M059J (cell line): ENCODE measurements around the gene NR1H2. TPM values are rescaled to one million over a fixed set of nuclear protein-coding genes. Genes with fewer than 3 reads are reported as not detected.

Source experiments
- DNase-seq: peaks from one replicate; pipeline ENCODE4 v3.0.0-alpha.2; 2012; ENCODE audit warnings: low read depth
- total RNA-seq: library from RNA; depleted of rRNA; stranded (reverse); fragments of >200 nt; shearing (Covaris generic); gene quantifications from 2 replicates; pipeline ENCODE4 v1.2.3, GENCODE V29; 2014

Gene NR1H2
- total RNA-seq, 1 experiment from 2014 or later = 116 TPM

GRCh38 chr19:50401605-50402450, 25.6 kb downstream of the NR1H2 start:
- DNase-seq = no peak

- DNase-seq = no peak
Observed at GRCh38 chr19:50402544-50403301, 26.5 kb downstream of the NR1H2 start.

GRCh38 chr19:50406156-50406820, 30.0 kb downstream of the NR1H2 start:
- DNase-seq = no peak

- no peak for DNase-seq
Observed at GRCh38 chr19:50406829-50407228, 30.6 kb downstream of the NR1H2 start.

- DNase-seq = no peak
Observed at GRCh38 chr19:50409347-50409746, 33.1 kb downstream of the NR1H2 start.

- no peak for DNase-seq
Observed at GRCh38 chr19:50410109-50410508, 33.9 kb downstream of the NR1H2 start.

GRCh38 chr19:50412419-50412818, 36.2 kb downstream of the NR1H2 start:
- no peak for DNase-seq

- DNase-seq = no peak
Observed at GRCh38 chr19:50413096-50413495, 36.8 kb downstream of the NR1H2 start.

- DNase-seq = no peak
Observed at GRCh38 chr19:50413531-50413930, 37.3 kb downstream of the NR1H2 start.

- DNase-seq = no peak
Observed at GRCh38 chr19:50414864-50415660, 38.8 kb downstream of the NR1H2 start.

- no peak for DNase-seq
Observed at GRCh38 chr19:50415661-50416033, 39.4 kb downstream of the NR1H2 start.

- no peak for DNase-seq
Observed at GRCh38 chr19:50416034-50416977, 40.0 kb downstream of the NR1H2 start.

GRCh38 chr19:50417111-50418081, 41.1 kb downstream of the NR1H2 start:
- no peak for DNase-seq

GRCh38 chr19:50418176-50419021, 42.1 kb downstream of the NR1H2 start, which contains the start of gene SPIB:
TSS of gene SPIB (plus strand) at chr19:50418938. CDS start at chr19:50418963, 25 bp downstream.
- DNase-seq = no peak

- no peak for DNase-seq
Observed at GRCh38 chr19:50419022-50419579, 42.8 kb downstream of the NR1H2 start.

- no peak for DNase-seq
Observed at GRCh38 chr19:50419580-50420035, 43.4 kb downstream of the NR1H2 start.

- DNase-seq = no peak
Observed at GRCh38 chr19:50420127-50420526, 43.9 kb downstream of the NR1H2 start.

GRCh38 chr19:50420808-50421207, 44.6 kb downstream of the NR1H2 start:
- DNase-seq = no peak
